ENCODE measurements around the gene REEP6.

The REEP6 gene

DNA sequence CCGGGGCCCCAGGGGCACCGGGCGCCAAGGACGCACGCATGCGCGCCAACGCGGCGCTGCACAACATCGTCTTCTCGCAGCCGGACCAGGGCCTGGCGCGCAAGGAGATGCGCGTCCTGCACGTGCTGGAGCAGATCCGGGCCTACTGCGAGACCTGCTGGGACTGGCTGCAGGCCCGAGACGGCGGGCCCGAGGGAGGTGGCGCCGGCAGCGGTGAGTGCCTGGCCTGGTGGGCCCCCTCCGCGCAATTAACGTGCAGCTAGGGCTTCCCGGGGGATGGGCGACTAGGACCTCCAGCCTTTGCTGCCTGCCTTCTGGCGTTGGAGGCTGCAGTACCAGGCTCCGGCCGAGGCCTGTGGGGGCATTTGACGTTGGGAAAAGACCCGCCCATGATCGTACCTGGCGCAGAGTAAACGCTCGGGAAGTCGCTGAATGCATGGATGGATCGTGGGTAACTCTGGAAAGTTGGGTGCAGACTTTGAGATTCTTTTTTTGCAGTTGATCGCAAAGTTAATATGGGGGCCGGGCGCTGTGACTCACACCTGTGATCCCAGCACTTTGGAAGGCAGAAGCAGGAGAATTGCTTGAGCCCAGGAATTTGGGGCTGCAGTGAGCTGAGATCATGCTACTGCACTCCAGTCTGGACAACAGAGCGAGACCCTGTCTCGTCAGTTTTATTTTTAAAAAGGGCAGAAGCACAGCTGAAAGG lies 33.8 kb upstream of the REEP6 start:
- no peak for DNase-seq

DNA sequence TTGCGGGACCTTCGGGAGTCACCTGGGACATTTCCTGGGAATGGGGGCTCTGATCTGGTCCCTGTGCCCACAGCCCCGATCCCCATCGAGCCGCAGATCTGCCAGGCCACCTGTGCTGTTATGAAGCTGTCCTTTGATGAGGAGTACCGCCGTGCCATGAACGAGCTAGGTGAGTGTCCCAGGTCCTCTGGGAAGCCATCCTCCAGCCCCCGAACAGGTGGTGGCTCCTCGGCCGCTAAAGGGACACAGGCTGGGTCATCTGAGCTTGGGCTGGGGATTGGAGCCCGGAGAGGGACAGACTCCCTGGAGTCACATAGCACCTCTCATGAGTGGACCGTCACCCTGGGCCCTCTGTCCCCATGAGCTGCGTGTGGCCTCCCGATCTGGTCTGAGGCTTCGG lies 33.1 kb upstream of the REEP6 start:
- no peak for DNase-seq

DNA sequence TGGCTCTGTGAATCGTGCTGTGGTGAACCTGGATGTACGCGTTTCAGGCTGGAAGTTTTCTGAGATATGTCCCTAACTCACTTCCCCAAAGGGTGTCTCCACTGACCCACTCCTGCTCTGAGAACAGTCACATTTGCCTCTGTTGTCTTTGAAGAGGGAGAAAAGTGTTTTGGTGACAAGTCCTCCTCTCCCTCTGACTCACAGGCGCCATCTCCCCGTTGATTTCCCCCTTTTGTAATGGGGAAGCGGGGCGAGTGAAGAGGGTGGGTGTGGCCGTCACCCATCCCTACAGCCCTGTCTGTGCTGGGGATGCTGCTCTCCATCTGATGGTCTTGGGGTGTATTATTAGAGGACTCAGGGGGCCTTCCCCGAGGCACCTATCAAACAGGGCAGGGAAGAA lies 31.5 kb upstream of the REEP6 start:
- no peak for DNase-seq

DNA sequence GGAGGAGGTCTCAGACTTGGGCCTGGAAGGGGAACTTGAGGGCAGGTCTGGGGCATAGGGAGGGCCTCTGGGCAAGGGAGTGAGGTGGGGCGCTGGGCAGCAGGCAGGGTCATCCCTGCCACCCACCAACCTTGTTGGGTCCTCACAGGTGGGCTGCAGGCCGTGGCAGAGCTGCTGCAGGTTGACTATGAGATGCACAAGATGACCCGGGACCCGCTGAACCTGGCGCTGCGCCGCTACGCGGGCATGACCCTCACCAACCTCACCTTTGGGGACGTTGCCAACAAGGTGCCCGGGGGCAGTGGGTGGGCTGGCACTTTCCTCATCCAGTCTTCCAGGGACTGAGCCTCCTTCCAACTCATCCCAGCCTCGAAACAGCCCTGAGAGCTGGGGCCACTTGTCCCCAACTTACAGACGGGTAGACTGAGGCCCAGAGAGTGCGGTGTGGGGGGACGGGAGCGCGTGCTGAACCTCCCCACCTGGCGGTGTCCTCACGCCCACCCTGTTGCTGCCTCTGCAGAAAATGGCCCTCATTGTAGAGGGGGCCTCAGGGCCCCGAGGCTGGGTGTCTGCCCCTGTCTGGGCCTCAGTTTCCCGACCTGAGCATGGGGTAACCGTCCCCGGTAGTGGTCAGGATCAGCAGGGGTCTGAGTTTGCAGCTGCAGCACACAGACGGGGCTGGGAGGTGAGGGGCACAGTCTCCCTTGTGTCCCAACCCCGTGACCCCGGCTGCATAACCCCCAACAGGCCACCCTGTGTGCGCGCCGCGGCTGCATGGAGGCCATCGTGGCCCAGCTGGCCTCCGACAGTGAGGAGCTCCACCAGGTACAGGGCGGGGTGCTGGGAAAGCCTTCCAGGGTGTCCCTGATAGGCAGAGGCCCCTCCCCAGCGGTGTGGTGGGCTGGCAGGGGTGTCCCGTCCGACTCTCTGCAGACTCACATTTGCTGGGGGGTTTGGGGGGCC lies 30.7 kb upstream of the REEP6 start:
- no peak for DNase-seq

DNA sequence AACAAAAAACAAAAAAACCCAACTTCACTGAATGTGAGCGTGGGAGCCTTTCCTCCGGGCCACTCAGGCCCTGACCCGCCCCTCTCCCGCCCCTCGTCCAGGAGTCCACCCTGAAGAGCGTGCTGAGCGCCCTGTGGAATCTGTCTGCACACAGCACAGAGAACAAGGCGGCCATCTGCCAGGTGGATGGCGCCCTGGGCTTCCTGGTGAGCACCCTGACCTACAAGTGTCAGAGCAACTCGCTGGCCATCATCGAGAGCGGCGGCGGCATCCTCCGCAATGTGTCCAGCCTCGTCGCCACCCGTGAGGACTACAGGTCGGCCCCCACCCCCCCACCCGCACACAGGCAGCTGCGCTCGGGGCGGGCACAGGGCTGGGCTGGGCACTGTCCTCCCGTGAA lies 29.1 kb upstream of the REEP6 start:
- DNase-seq: no peak

DNA sequence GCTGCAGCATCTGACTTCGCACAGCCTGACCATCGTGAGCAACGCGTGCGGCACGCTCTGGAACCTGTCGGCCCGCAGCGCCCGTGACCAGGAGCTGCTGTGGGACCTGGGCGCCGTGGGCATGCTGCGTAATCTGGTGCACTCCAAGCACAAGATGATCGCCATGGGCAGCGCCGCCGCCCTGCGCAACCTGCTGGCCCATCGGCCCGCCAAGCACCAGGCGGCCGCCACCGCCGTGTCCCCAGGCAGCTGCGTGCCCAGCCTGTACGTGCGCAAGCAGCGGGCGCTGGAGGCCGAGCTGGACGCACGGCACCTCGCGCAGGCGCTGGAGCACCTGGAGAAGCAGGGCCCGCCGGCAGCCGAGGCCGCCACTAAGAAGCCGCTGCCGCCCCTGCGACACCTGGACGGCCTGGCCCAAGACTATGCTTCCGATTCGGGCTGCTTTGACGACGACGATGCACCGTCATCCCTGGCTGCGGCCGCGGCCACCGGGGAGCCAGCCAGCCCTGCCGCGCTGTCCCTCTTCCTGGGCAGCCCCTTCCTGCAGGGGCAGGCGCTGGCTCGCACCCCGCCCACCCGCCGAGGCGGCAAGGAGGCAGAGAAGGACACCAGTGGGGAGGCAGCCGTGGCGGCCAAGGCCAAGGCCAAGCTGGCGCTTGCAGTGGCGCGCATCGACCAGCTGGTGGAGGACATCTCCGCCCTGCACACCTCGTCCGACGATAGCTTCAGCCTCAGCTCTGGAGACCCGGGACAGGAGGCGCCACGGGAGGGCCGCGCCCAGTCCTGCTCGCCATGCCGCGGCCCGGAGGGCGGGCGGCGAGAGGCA lies 25.6 kb upstream of the REEP6 start:
- peak; percentile 36 for DNase-seq

DNA sequence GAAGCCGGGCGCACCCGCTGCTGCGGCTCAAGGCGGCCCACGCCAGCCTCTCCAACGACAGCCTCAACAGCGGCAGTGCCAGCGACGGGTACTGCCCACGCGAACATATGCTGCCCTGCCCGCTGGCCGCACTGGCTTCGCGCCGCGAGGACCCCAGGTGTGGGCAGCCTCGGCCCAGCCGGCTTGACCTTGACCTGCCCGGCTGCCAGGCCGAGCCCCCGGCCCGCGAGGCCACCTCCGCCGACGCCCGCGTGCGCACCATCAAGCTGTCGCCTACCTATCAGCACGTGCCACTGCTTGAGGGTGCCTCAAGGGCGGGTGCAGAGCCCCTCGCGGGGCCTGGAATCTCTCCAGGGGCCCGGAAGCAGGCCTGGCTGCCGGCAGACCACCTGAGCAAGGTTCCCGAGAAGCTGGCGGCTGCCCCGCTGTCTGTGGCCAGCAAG lies 24.9 kb upstream of the REEP6 start:
- no peak for DNase-seq

DNA sequence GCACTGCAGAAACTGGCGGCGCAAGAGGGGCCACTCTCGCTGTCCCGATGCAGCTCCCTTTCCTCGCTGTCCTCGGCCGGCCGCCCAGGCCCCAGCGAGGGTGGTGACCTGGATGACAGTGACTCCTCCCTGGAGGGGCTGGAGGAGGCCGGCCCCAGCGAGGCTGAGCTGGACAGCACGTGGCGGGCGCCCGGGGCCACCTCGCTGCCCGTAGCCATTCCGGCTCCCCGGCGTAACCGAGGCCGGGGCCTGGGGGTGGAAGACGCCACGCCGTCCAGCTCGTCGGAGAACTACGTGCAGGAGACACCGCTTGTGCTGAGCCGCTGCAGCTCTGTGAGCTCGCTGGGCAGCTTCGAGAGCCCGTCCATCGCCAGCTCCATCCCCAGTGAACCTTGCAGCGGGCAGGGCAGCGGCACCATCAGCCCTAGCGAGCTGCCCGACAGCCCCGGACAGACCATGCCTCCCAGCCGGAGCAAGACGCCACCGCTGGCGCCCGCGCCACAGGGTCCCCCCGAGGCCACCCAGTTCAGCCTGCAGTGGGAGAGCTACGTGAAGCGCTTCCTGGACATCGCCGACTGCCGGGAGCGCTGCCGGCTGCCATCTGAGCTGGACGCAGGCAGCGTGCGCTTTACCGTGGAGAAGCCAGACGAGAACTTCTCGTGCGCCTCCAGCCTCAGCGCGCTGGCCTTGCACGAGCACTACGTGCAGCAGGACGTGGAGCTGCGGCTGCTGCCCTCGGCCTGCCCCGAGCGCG lies 24.3 kb upstream of the REEP6 start:
- no peak for DNase-seq

DNA sequence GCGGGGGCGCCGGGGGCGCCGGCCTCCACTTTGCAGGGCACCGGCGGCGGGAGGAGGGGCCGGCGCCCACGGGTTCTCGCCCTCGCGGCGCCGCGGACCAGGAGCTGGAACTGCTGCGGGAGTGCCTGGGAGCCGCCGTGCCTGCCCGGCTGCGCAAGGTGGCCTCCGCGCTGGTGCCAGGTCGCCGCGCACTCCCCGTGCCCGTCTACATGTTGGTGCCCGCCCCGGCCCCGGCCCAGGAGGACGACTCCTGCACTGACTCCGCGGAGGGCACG lies 23.8 kb upstream of the REEP6 start:
- no peak for DNase-seq

DNA sequence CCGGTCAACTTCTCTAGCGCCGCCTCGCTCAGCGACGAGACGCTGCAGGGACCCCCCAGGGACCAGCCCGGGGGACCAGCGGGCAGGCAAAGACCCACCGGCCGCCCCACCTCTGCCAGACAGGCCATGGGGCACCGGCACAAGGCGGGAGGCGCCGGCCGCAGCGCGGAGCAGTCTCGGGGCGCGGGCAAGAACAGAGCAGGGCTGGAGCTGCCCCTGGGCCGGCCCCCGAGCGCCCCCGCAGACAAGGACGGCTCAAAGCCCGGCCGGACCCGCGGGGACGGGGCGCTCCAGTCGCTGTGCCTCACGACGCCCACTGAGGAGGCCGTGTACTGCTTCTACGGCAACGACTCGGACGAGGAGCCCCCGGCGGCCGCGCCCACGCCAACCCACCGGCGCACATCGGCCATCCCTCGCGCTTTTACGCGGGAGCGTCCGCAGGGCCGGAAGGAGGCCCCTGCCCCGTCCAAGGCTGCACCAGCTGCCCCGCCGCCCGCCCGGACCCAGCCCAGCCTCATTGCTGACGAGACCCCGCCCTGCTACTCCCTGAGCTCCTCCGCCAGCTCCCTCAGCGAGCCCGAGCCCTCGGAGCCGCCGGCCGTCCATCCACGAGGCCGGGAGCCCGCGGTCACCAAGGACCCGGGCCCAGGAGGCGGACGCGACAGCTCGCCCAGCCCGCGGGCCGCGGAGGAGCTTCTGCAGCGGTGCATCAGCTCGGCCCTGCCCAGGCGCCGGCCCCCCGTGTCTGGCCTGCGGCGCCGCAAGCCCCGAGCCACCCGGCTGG lies 23.3 kb upstream of the REEP6 start:
- DNase-seq: no peak

DNA sequence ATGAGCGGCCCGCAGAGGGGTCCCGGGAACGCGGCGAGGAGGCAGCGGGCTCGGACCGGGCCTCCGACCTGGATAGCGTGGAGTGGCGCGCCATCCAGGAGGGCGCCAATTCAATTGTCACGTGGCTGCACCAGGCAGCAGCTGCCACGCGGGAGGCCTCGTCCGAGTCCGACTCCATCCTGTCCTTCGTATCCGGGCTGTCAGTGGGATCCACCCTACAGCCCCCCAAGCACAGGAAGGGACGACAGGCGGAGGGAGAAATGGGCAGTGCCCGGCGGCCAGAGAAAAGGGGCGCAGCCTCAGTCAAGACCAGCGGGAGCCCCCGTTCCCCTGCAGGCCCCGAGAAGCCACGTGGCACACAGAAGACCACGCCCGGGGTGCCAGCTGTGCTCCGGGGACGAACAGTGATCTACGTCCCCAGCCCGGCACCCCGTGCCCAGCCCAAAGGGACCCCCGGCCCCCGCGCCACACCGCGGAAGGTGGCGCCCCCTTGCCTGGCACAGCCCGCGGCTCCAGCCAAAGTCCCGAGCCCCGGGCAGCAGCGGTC lies 22.6 kb upstream of the REEP6 start:
- DNase-seq: no peak

DNA sequence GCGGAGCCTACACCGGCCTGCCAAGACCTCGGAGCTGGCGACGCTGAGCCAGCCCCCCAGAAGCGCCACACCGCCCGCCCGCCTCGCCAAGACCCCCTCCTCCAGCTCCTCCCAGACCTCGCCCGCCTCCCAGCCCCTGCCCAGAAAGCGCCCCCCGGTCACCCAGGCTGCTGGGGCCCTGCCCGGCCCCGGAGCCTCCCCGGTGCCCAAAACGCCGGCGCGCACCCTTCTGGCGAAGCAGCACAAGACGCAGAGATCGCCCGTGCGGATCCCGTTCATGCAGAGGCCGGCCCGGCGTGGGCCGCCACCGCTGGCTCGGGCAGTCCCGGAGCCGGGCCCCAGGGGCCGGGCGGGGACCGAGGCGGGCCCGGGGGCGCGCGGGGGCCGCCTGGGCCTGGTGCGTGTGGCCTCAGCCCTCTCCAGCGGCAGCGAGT lies 22.1 kb upstream of the REEP6 start:
- no peak for DNase-seq

DNA sequence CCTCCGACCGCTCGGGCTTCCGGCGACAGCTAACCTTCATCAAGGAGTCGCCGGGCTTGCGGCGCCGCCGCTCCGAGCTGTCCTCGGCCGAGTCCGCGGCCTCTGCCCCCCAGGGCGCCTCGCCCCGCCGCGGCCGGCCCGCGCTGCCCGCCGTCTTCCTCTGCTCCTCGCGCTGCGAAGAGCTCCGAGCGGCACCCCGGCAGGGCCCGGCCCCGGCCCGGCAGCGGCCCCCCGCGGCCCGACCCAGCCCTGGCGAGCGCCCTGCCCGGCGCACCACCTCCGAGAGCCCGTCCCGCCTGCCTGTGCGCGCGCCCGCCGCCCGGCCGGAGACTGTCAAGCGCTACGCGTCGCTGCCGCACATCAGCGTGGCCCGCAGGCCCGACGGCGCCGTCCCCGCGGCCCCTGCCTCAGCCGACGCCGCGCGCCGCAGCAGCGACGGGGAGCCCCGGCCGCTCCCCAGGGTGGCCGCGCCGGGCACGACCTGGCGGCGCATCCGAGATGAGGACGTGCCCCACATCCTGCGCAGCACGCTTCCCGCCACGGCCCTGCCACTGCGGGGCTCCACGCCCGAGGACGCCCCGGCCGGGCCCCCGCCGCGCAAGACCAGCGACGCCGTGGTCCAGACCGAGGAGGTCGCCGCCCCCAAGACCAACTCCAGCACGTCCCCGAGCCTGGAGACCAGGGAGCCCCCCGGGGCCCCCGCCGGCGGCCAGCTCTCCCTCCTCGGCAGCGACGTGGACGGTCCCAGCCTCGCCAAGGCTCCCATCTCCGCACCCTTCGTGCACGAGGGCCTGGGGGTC lies 21.5 kb upstream of the REEP6 start:
- no peak for DNase-seq

DNA sequence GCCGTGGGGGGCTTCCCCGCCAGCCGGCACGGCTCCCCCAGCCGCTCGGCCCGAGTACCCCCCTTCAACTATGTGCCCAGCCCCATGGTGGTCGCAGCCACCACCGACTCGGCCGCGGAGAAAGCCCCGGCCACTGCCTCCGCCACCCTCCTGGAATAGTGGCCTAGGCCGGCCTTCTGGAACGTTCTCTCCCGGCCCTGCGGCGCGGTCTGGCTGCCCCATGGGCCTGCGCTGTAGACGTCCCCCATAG lies 21.0 kb upstream of the REEP6 start:
- no peak for DNase-seq

DNA sequence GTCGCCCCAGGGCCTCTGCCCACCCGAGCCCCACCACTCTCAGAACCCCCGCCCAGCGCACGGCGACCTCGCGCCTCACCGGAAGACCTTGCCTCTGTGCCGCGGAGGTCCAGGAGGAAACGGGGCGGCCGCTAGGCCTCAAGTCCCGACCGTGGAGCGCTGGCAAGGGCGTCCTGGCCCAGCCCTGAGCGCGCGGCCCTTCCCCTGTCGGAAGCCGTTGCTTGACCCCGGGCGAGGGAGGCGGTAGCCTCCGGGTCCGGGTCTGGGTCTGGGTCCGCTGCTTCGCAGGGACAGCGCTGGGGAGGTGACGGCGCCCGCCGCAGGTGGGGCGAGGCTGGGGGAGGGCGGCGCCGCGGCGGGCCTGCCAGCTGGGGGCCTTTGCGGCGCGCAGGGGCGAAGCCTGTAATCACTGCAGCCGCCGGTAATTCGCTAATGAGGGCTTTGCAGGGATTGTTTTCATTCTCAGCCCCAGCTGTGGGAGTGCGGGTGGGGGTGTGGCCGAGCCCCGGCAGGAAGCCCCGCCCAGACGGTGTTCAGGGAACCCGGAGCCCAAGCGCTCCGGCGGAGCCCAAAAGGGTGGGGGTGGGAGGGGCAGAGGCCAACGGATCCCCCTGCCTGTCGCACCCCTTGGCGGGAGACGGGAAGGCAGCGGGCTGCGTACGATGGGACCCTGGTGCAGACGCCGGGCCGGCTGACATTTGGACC lies 20.5 kb upstream of the REEP6 start:
- DNase-seq: no peak

DNA sequence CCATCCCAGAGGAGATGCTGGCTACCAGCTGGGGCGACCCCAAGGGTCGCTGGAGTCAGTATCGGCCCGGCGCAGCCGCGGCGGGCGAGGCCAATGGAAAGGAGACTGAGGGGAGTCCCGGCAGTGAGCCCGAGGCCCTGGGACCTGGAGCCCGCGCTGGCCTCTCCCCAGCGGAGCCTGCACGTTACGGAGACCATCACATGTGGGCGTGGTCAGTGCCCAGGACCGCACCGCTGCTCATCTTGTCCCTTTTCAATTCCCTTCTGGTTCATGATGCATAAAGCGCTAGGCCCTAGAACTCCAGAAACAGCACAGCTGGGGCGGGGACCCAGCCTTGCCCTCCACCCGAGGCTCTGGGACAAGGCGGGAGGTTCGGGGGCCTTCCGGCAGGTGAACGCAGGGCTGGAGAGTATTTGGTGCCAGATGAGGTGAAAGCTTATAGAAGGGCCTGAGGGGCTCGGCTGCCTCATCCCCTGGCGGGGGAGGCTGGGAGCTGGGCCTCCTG lies 19.9 kb upstream of the REEP6 start:
- no peak for DNase-seq

DNA sequence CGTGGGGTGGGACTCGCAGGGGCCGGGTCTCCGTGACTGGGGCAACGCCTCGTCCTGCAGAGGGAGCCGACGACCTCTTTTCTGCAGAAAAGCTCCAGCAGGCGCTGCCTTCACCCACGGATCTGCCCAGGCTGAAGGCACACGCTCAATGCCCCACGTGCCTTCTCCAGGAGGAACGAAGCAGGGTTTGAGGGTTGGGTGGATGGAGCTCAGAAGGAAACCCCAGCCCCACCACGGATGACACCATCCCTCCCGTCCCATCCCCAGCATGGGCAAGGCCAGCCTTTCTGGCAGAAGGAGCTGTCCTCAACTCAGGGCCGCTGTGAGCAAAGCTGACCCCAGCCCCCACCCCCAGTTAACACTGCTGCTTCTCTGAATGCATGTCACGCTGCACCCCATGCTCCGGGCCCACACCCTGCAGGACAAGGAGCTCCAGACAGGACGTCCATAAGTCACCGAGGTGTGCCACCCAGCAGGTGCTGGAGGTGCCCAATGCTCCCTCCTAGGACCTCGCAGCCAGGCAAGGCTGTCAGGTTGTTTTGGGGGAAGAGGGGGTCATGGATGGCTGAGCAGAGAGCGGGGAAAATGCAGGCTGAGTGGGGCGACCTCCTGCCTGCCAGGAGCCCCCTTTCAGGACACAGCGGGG lies 19.3 kb upstream of the REEP6 start:
- DNase-seq: no peak

DNA sequence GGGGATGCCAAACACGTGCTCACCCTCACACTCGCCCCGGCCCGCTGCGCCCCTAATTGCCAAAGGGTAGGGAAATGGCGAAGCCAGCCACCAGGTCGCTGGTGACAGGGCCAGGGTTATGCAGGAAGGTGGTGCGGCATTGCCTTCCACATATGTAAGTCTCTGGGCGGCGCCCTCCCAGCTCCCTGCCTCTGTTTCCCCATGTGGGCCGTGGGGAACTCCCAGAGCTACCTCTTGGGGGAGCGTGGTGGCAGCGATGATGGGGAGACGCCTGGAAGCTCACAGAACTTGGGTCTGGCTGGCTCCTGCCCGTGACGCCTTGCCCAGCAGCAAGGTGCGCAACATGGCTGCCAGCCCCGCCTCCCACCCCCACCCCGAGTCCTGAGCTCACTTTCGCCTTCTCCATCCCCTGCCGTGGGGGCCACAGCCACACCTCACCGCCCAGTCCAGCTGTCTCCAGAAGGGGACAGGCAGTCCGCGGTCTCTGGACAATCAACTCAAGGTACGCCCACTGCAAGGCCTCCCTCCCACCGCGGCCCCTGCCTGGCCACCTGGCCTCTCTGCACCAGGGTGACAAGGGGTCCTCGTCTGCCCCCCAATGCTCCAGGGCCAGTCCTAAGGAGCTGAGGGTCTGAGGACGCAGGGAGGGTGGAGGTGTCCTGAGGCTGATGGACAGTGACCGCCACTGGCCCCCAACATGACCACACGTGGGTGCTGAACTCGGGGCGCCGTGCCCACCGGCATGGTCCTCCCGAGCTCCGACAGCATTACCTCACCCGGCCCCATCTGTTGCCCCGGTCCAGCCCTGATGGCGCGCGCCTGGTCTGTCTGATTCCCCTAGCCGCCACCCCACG lies 18.5 kb upstream of the REEP6 start:
- no peak for DNase-seq

Data from fibroblast of upper back skin (primary cell).